Neural progenitor cell (in vitro differentiated cells): ENCODE data around the gene TOPBP1. TPM values are rescaled to one million over a fixed set of nuclear protein-coding genes. Genes with fewer than 3 reads are reported as not detected.

ENCODE experiments used
- DNase-seq: peaks from one replicate; pipeline ENCODE4 v3.0.0-alpha.2; 2016; ENCODE audit warnings: low spot score
- H2AFZ ChIP-seq: fragments of 200-600 bp; sonication (generic); replicated peaks from 2 replicates; pipeline ENCODE4 v1.6.1; 2016; ENCODE audit warnings: antibody characterized with exemption
- H3F3A ChIP-seq: fragments of 200-600 bp; sonication (generic); 2 replicates; pipeline ENCODE4 v1.6.1; 2016; ENCODE audit warnings: antibody characterized with exemption, low read depth
- H3K27ac ChIP-seq: fragments of 200-600 bp; sonication (generic); 2 replicates; pipeline ENCODE4 v1.5.1; 2016; ENCODE audit warnings: mild to moderate bottlenecking
- H3K27me3 ChIP-seq: fragments of 200-600 bp; sonication (generic); 2 replicates; pipeline ENCODE4 v1.6.1; 2016; ENCODE audit warnings: mild to moderate bottlenecking, moderate library complexity
- H3K36me3 ChIP-seq: fragments of 200-600 bp; sonication (generic); 2 replicates; pipeline ENCODE4 v1.5.1; 2016
- H3K4me1 ChIP-seq: fragments of 200-600 bp; sonication (generic); 2 replicates; pipeline ENCODE4 v1.6.1; 2016; ENCODE audit warnings: mixed run types
- H3K4me2 ChIP-seq: fragments of 200-600 bp; sonication (generic); 2 replicates; pipeline ENCODE4 v1.6.1; 2016
- H3K4me3 ChIP-seq: fragments of 200-600 bp; sonication (generic); 2 replicates; pipeline ENCODE4 v1.5.1; 2016
- H3K79me2 ChIP-seq: fragments of 200-600 bp; sonication (generic); 2 replicates; pipeline ENCODE4 v1.6.1; 2016; ENCODE audit warnings: low read depth
- H3K9ac ChIP-seq: fragments of 200-600 bp; sonication (generic); 2 replicates; pipeline ENCODE4 v1.6.1; 2016
- H3K9me3 ChIP-seq: fragments of 200-600 bp; sonication (generic); 2 replicates; pipeline ENCODE4 v1.5.1; 2016; ENCODE audit warnings: low read depth
- H4K20me1 ChIP-seq: fragments of 200-600 bp; sonication (generic); 2 replicates; pipeline ENCODE4 v1.6.1; 2016; ENCODE audit warnings: low read depth
- H3K27ac Mint-ChIP-seq: 3 replicates; pipeline ENCODE4 v1.8.0; 2021; ENCODE audit warnings: mixed read lengths
- H3K27me3 Mint-ChIP-seq: 2 replicates; pipeline ENCODE4 v1.8.0; 2022; ENCODE audit warnings: low read depth, mild to moderate bottlenecking, inconsistent platforms, moderate library complexity, mixed read lengths; ENCODE audit not compliant: insufficient read depth
- H3K36me3 Mint-ChIP-seq: 3 replicates; pipeline ENCODE4 v1.8.0; 2021; ENCODE audit warnings: mixed read lengths
- H3K4me1 Mint-ChIP-seq: 3 replicates; pipeline ENCODE4 v1.8.0; 2021; ENCODE audit warnings: mixed read lengths
- H3K4me3 Mint-ChIP-seq: 3 replicates; pipeline ENCODE4 v1.8.0; 2021; ENCODE audit warnings: mild to moderate bottlenecking, moderate library complexity, mixed read lengths
- H3K9me3 Mint-ChIP-seq: 3 replicates; pipeline ENCODE4 v1.8.0; 2020; ENCODE audit warnings: mixed read lengths
- CTCF ChIP-seq: fragments of 200-600 bp; sonication (generic); IDR thresholded peaks from 2 replicates; pipeline ENCODE4 v1.5.1; 2017; ENCODE audit warnings: antibody characterized with exemption, mild to moderate bottlenecking
- EZH2 ChIP-seq: fragments of 200-600 bp; sonication (generic); IDR thresholded peaks from 2 replicates; pipeline ENCODE4 v1.6.1; 2017; ENCODE audit warnings: antibody characterized with exemption, mild to moderate bottlenecking, moderate library complexity
- EZH2phosphoT487 ChIP-seq: fragments of 200-600 bp; sonication (generic); IDR thresholded peaks from 2 replicates; pipeline ENCODE4 v1.6.1; 2017; ENCODE audit warnings: antibody characterized with exemption
- total RNA-seq: library from RNA; depleted of rRNA; stranded (reverse); fragments of >200 nt; gene quantifications from 2 replicates; pipeline ENCODE4 v1.2.3, GENCODE V29; 2015; ENCODE audit warnings: low replicate concordance

Gene TOPBP1
- total RNA-seq, 1 donor from 2014 or later = 67.7 TPM

- Histone ChIP-seq H4K20me1 (peaks cover 56% of the 10 kb centered on the region), H3K9me3 (no peaks in the 10 kb centered on the region), H3K9ac (no peak overlapping the region), H3K4me1 (no peaks in the 10 kb centered on the region), H3K36me3 (peaks cover 32% of the 10 kb centered on the region), H3K4me3 (no peak overlapping the region), H3K27me3 (no peaks in the 10 kb centered on the region), H3K4me2 (no peak overlapping the region), H3K79me2 (peaks cover 22% of the 10 kb centered on the region), H3F3A (peaks cover 46% of the 10 kb centered on the region), H3K27ac (peak overlapping the region; percentile 15), H2AFZ (no peak overlapping the region)
- H3K36me3 Mint-ChIP-seq = peaks cover 37% of the 10 kb centered on the region
- no peaks in the 10 kb centered on the region for H3K9me3 Mint-ChIP-seq
- DNase-seq = no peak
- H3K4me1 Mint-ChIP-seq = peaks cover 2% of the 10 kb centered on the region
- no peak for TF ChIP-seq EZH2phosphoT487
- TF ChIP-seq CTCF = no peak
- TF ChIP-seq EZH2 = no peak
- no peak overlapping the region for H3K4me3 Mint-ChIP-seq
- no peak overlapping the region for H3K27ac Mint-ChIP-seq
- no peaks in the 10 kb centered on the region for H3K27me3 Mint-ChIP-seq
Measured at GRCh38 chr3:133588035-133588434, 73.7 kb downstream of the TOPBP1 start.

- Mint-ChIP-seq H3K4me1 (peaks cover 6% of the 10 kb centered on the region), H3K27ac (no peak overlapping the region), H3K4me3 (no peak overlapping the region), H3K9me3 (no peaks in the 10 kb centered on the region), H3K27me3 (no peaks in the 10 kb centered on the region), H3K36me3 (peaks cover 28% of the 10 kb centered on the region)
- no peaks in the 10 kb centered on the region for H3K27me3 ChIP-seq
- H3K79me2 ChIP-seq = peaks cover 68% of the 10 kb centered on the region
- no peak overlapping the region for H3K9ac ChIP-seq
- no peak overlapping the region for H3K27ac ChIP-seq
- H3F3A ChIP-seq = peaks cover 21% of the 10 kb centered on the region
- H3K4me1 ChIP-seq = peaks cover 6% of the 10 kb centered on the region
- no peak overlapping the region for H2AFZ ChIP-seq
- H3K36me3 ChIP-seq = peaks cover 50% of the 10 kb centered on the region
- no peaks in the 10 kb centered on the region for H3K9me3 ChIP-seq
- peaks cover 87% of the 10 kb centered on the region for H4K20me1 ChIP-seq
- no peak overlapping the region for H3K4me2 ChIP-seq
- no peak overlapping the region for H3K4me3 ChIP-seq
- TF ChIP-seq CTCF (no peak), EZH2phosphoT487 (no peak), EZH2 (no peak)
- no peak for DNase-seq
Measured at GRCh38 chr3:133583396-133583795, 78.3 kb downstream of the TOPBP1 start.

- Mint-ChIP-seq H3K27me3 (no peaks in the 10 kb centered on the region), H3K27ac (no peak overlapping the region), H3K4me1 (peaks cover 36% of the 10 kb centered on the region), H3K9me3 (peaks cover 2% of the 10 kb centered on the region), H3K4me3 (no peak overlapping the region), H3K36me3 (peaks cover 30% of the 10 kb centered on the region)
- H3K9ac ChIP-seq = no peak overlapping the region
- no peaks in the 10 kb centered on the region for H3K9me3 ChIP-seq
- H3F3A ChIP-seq = no peaks in the 10 kb centered on the region
- peaks cover 26% of the 10 kb centered on the region for H3K4me1 ChIP-seq
- peak overlapping the region; percentile 0 for H3K4me3 ChIP-seq
- H2AFZ ChIP-seq = no peak overlapping the region
- H4K20me1 ChIP-seq = peaks cover 94% of the 10 kb centered on the region
- no peak overlapping the region for H3K27ac ChIP-seq
- DNase-seq = peak; percentile 51
- peak overlapping the region; percentile 45 for H3K4me2 ChIP-seq
- H3K36me3 ChIP-seq = peaks cover 26% of the 10 kb centered on the region
- peaks cover 95% of the 10 kb centered on the region for H3K79me2 ChIP-seq
- no peaks in the 10 kb centered on the region for H3K27me3 ChIP-seq
- TF ChIP-seq CTCF = peak; percentile 69
- TF ChIP-seq EZH2phosphoT487 = no peak
- TF ChIP-seq EZH2 = no peak
Measured at GRCh38 chr3:133578548-133579191, 83.1 kb downstream of the TOPBP1 start.
